Smooth muscle cell of the umbilical artery (primary cell): ENCODE data around the gene AKR7A2. TPM values are rescaled to one million over a fixed set of nuclear protein-coding genes. Genes with fewer than 3 reads are reported as not detected.

ENCODE experiments used
- total RNA-seq: library from RNA; depleted of rRNA; stranded (reverse); fragments of >200 nt; gene quantifications from 2 replicates; pipeline ENCODE4 v1.2.3, GENCODE V29; 2014

Gene AKR7A2
- 55.1 and 64.4 TPM in 2 replicates for total RNA-seq

GRCh38 chr1:19311931-19312781 is at the start of gene AKR7A2, which contains the start of gene SLC66A1:
Gene AKR7A2 (minus strand): TSS chr1:19312144. CDS start chr1:19312124, 20 bp downstream.
Gene SLC66A1 (plus strand): TSS chr1:19312326. CDS start chr1:19317678, 5,352 bp downstream.

GRCh38 chr1:19288324-19289241 is 23.4 kb downstream of the AKR7A2 start, which contains the start of gene AKR7A3:
Gene AKR7A3 (minus strand): TSS chr1:19288770. CDS start chr1:19288709, 61 bp downstream.

Other genes with a start within 250 kb of the AKR7A2 start
- 139 and 205 TPM in 2 replicates for gene UBR4, start 101.9 kb downstream of the AKR7A2 start, total RNA-seq
- 138 and 177 TPM in 2 replicates for gene EMC1, start 60.6 kb downstream of the AKR7A2 start, total RNA-seq
- gene MRTO4, start 60.3 kb downstream of the AKR7A2 start, total RNA-seq: 13.7 and 25.2 TPM in 2 replicates
- gene AKR7A3, start 23.4 kb downstream of the AKR7A2 start, total RNA-seq: 0.28 and 0.30 TPM in 2 replicates
- gene SLC66A1, start 182 bp upstream of the AKR7A2 start, total RNA-seq: 13.4 and 19.1 TPM in 2 replicates
- 145 and 196 TPM in 2 replicates for gene CAPZB, start 173.4 kb upstream of the AKR7A2 start, total RNA-seq